ENCODE data around the gene AGPS.

GRCh38 chr2:177528351-177528933 is 135.9 kb downstream of the AGPS start:
- TF ChIP-seq CTCF (IDR thresholded peaks at IDR 0.05) (no peak), POLR2AphosphoS5 (IDR thresholded peaks at IDR 0.05) (no peak)
